A549 (cell line): ENCODE results near the gene CX3CR1. TPM values are rescaled to one million over a fixed set of nuclear protein-coding genes. Genes with fewer than 3 reads are reported as not detected.

Experiments used
- ATAC-seq, 2 experiments: fragments of 200-7000 bp in 1 of 2; fragments of >200 bp in 1 of 2; cut with Nextera tagmentation in 1 of 2; cut with Tn5 transposase in 1 of 2; 3 replicates each; pipeline versions ENCODE4 v1.8.0 to v1.9.1; 2018 to 2020; ENCODE audit warnings: mild to moderate bottlenecking in 1 of 2, moderate library complexity in 1 of 2
- CTCF ChIA-PET: fragments of 300-600 bp; sonication (Branson Sonifier 250); formaldehyde crosslinking; extraction: SDS; loops from one replicate; lab custom pipeline; 2021; ENCODE audit warnings: antibody characterized with exemption, inconsistent platforms; lab: Yijun Ruan, JAX
- POLR2A ChIA-PET: fragments of 350-600 bp; formaldehyde crosslinking; extraction: SDS; loops from one replicate; lab custom pipeline; 2021; ENCODE audit warnings: antibody characterized with exemption, inconsistent platforms; lab: Yijun Ruan, JAX
- DNase-seq, 2 experiments: peaks; one replicate each; pipeline versions ENCODE4 v3.0.0 to v3.0.0-alpha.2; 2011 to 2016; ENCODE audit warnings: low read depth in 1 of 2, low spot score in 1 of 2
- FAIRE-seq: peaks from 2 replicates; lab custom pipeline; 2011; peaks lifted over from hg19 to GRCh38; lab: Jason Lieb, UNC
- H3K27ac ChIP-seq, 2 experiments: fragments of >200 bp; sonication (Bioruptor Twin); formaldehyde crosslinking; 3 replicates each; pipeline ENCODE4 v1.5.1; 2016 to 2017
- H3K4me1 ChIP-seq: fragments of >200 bp; sonication (Bioruptor Twin); formaldehyde crosslinking; 3 replicates; pipeline ENCODE4 v1.6.1; 2016
- H3K4me2 ChIP-seq: fragments of >200 bp; sonication (Bioruptor Twin); formaldehyde crosslinking; 3 replicates; pipeline ENCODE4 v1.6.1; 2016
- H3K4me3 ChIP-seq: fragments of >200 bp; sonication (Bioruptor Twin); formaldehyde crosslinking; 3 replicates; pipeline ENCODE4 v1.5.1; 2016
- H3K9me3 ChIP-seq: fragments of >200 bp; sonication (Bioruptor Twin); formaldehyde crosslinking; 3 replicates; pipeline ENCODE4 v1.6.1; 2016
- BCL3 ChIP-seq: fragments of >200 bp; sonication (Bioruptor Twin); formaldehyde crosslinking; IDR thresholded peaks from 3 replicates; pipeline ENCODE4 v1.6.1; 2016
- CBX2 ChIP-seq: fragments of 200-600 bp; sonication (generic); IDR thresholded peaks from 2 replicates; pipeline ENCODE4 v1.6.1; 2016; ENCODE audit warnings: low read depth, mild to moderate bottlenecking, borderline replicate concordance
- CHD2 ChIP-seq: fragments of 150-350 bp; IDR thresholded peaks from 2 replicates; pipeline ENCODE4 v1.6.1; 2014; ENCODE audit warnings: low read length; ENCODE audit not compliant: partially characterized antibody
- CHD4 ChIP-seq: fragments of 200-600 bp; sonication (generic); IDR thresholded peaks from 2 replicates; pipeline ENCODE4 v1.6.1; 2016; ENCODE audit warnings: antibody characterized with exemption, mild to moderate bottlenecking, borderline replicate concordance
- E2F6 ChIP-seq: IDR thresholded peaks from 2 replicates; pipeline ENCODE4 v1.6.1; 2012; ENCODE audit warnings: low read depth, borderline replicate concordance
- EHF ChIP-seq: fragments of 250-450 bp; sonication (Bioruptor Pico); IDR thresholded peaks from 2 replicates; pipeline ENCODE4 v1.5.0; 2020; ENCODE audit warnings: mild to moderate bottlenecking
- ELK1 ChIP-seq: fragments of 150-350 bp; IDR thresholded peaks from 2 replicates; pipeline ENCODE4 v1.6.1; 2014; ENCODE audit warnings: low read depth, mild to moderate bottlenecking, low read length
- FOXS1 ChIP-seq: fragments of 250-450 bp; sonication (Bioruptor Pico); IDR thresholded peaks from 2 replicates; pipeline ENCODE4 v1.5.0; 2020; ENCODE audit warnings: mild to moderate bottlenecking, moderate library complexity
- HOXB13 ChIP-seq: fragments of 250-450 bp; sonication (Bioruptor Pico); IDR thresholded peaks from 2 replicates; pipeline ENCODE4 v1.5.0; 2020; ENCODE audit warnings: low read depth, mild to moderate bottlenecking, moderate library complexity
- JUNB ChIP-seq: fragments of >200 bp; sonication (Bioruptor Twin); formaldehyde crosslinking; IDR thresholded peaks from 2 replicates; pipeline ENCODE4 v1.6.1; 2016
- PBX3 ChIP-seq: IDR thresholded peaks from 2 replicates; pipeline ENCODE4 v1.6.1; 2012
- RCOR1 ChIP-seq: fragments of 150-350 bp; IDR thresholded peaks from 2 replicates; pipeline ENCODE4 v1.6.1; 2014; ENCODE audit warnings: antibody characterized with exemption, low read length, low read depth
- REST ChIP-seq: fragments of 200-600 bp; sonication (generic); IDR thresholded peaks from 2 replicates; pipeline ENCODE4 v1.6.1; 2016; ENCODE audit warnings: antibody characterized with exemption, mild to moderate bottlenecking, moderate library complexity
- ZC3H11A ChIP-seq: fragments of 450-650 bp; IDR thresholded peaks from 2 replicates; pipeline ENCODE4 v1.6.1; 2014; ENCODE audit warnings: antibody characterized with exemption, mild to moderate bottlenecking
- WGBS: methylation state at CpG from one replicate; pipeline ENCODE4 v1.1.6; 2017; ENCODE audit errors: missing lambda C conversion rate; 5-methylcytosine and 5-hydroxymethylcytosine counted together
- polyA plus RNA-seq, 4 experiments: library from polyadenylated mRNA; depleted of rRNA in 3 of 4; stranded (reverse); fragments of >200 nt; fragmentation: RNase III in 1 of 4; extraction: RNeasy Plus Mini Kit Qiagen cat#74134 plus additional on column Dnase treatment in 1 of 4; gene quantifications; 2 replicates in 3 of 4; 3 replicates in 1 of 4; pipeline ENCODE4 v1.2.3, GENCODE V29; 2011 to 2017

Gene CX3CR1
- polyA plus RNA-seq, 2 of the 4 experiments (the other 2 are of a cell fraction), result 0.06 to 0.14 TPM

GRCh38 chr3:39319249-39319648, 39.4 kb upstream of the CX3CR1 start:
- no peak overlapping the region for H3K4me2 ChIP-seq
- DNase-seq (no peak), FAIRE-seq (no peak), ATAC-seq (no peak)
- H3K27ac ChIP-seq, result no peak overlapping the region
- no peak for TF ChIP-seq CBX2
- no peak for TF ChIP-seq HOXB13
- no peak for TF ChIP-seq E2F6
- no peak for TF ChIP-seq FOXS1 (CRISPR knock-in tag)
- TF ChIP-seq CHD4, result no peak
- no peak for TF ChIP-seq EHF (CRISPR knock-in tag)
- TF ChIP-seq BCL3, result no peak
- no peak for TF ChIP-seq RCOR1
- no peak for TF ChIP-seq CHD2
- TF ChIP-seq PBX3, result no peak
- no peak for TF ChIP-seq ZC3H11A
- TF ChIP-seq ELK1, result no peak
- TF ChIP-seq JUNB, result no peak
- ChIA-PET CTCF (interaction anchor here (2.0 kb wide), 1 partner anchor 31 kb away, joined by 7 read pairs; no protein-coding TSS in a partner anchor), POLR2A (no interaction called here)
- H3K4me1 ChIP-seq, result 0 out of 3 replicates have a peak, but pooled peaks cover 3% of the 10 kb centered on the region
- H3K9me3 ChIP-seq, result peaks cover 12% of the 10 kb centered on the region; the same call in 2 of the 3 replicates
- H3K4me3 ChIP-seq, result no peak overlapping the region

GRCh38 chr3:39318301-39318700, 38.5 kb upstream of the CX3CR1 start:
- peak in 1 of 2 experiments; percentile 43 for DNase-seq
- H3K4me1 ChIP-seq, result 0 out of 3 replicates have a peak, but pooled peaks cover 3% of the 10 kb centered on the region
- CTCF ChIA-PET, result interaction anchor here (0.7 to 2.0 kb wide), 3 partner anchors 31 to 420 kb away, joined by 3 to 7 read pairs (median 3); no protein-coding TSS in a partner anchor
- peaks cover 12% of the 10 kb centered on the region; the same call in 2 of the 3 replicates for H3K9me3 ChIP-seq
- FAIRE-seq, result peak; percentile 51
- H3K27ac ChIP-seq, result no peak overlapping the region; a peak in 1 of 6 replicates
- TF ChIP-seq FOXS1 (CRISPR knock-in tag) (no peak), REST (no peak)
- TF ChIP-seq, all 56 proteins: peak for 0
- H3K4me2 ChIP-seq, result peak overlapping the region; percentile 38; the same call in 2 of the 3 replicates
- POLR2A ChIA-PET, result no interaction called here
- WGBS, result 38% methylated on average over 1 of the region's 1 CpG
- ATAC-seq, result peak; percentile 56 to 70; a peak in 4 of 6 replicates
- H3K4me3 ChIP-seq, result no peak overlapping the region
